Smooth muscle cell (in vitro differentiated cells): ENCODE results near the gene ADGRV1. TPM values are rescaled to one million over a fixed set of nuclear protein-coding genes. Genes with fewer than 3 reads are reported as not detected.

Source experiments
- DNase-seq: peaks from one replicate; lab custom pipeline; 2025; ENCODE audit not compliant: unreplicated experiment; lab: John Stamatoyannopoulos, UW
- H2AFZ ChIP-seq: fragments of 200-600 bp; sonication (generic); 2 replicates; pipeline ENCODE4 v1.6.0; 2016; ENCODE audit warnings: antibody characterized with exemption, low read depth, mild to moderate bottlenecking
- H3F3A ChIP-seq: fragments of 200-600 bp; sonication (generic); 2 replicates; pipeline ENCODE4 v1.6.0; 2017; ENCODE audit warnings: antibody characterized with exemption, low read depth
- H3K27ac ChIP-seq: fragments of 200-600 bp; sonication (generic); 2 replicates; pipeline ENCODE4 v1.5.1; 2016; ENCODE audit warnings: low read depth, mild to moderate bottlenecking
- H3K27me3 ChIP-seq: fragments of 200-600 bp; sonication (generic); 2 replicates; pipeline ENCODE4 v1.6.1; 2016; ENCODE audit warnings: low read depth, mild to moderate bottlenecking
- H3K36me3 ChIP-seq: fragments of 200-600 bp; sonication (generic); 2 replicates; pipeline ENCODE4 v1.5.1; 2016; ENCODE audit warnings: low read depth
- H3K4me1 ChIP-seq: fragments of 200-600 bp; sonication (generic); 2 replicates; pipeline ENCODE4 v1.5.1; 2016; ENCODE audit warnings: low read depth
- H3K4me2 ChIP-seq: fragments of 200-600 bp; sonication (generic); 2 replicates; pipeline ENCODE4 v1.6.0; 2016; ENCODE audit warnings: mild to moderate bottlenecking
- H3K4me3 ChIP-seq: fragments of 200-600 bp; sonication (generic); 2 replicates; pipeline ENCODE4 v1.5.1; 2016; ENCODE audit warnings: mild to moderate bottlenecking
- H3K79me2 ChIP-seq: fragments of 200-600 bp; sonication (generic); 2 replicates; pipeline ENCODE4 v1.6.0; 2016; ENCODE audit warnings: low read depth, mild to moderate bottlenecking
- H3K9ac ChIP-seq: fragments of 200-600 bp; sonication (generic); 2 replicates; pipeline ENCODE4 v1.6.0; 2016; ENCODE audit warnings: low read depth
- H3K9me3 ChIP-seq: fragments of 200-600 bp; sonication (generic); replicated peaks from 2 replicates; pipeline ENCODE4 v1.5.1; 2016; ENCODE audit warnings: low read depth
- H4K20me1 ChIP-seq: fragments of 200-600 bp; sonication (generic); 2 replicates; pipeline ENCODE4 v1.6.0; 2016; ENCODE audit warnings: low read depth
- CTCF ChIP-seq: fragments of 200-600 bp; sonication (generic); IDR thresholded peaks from 2 replicates; pipeline ENCODE4 v1.5.1; 2017; ENCODE audit warnings: borderline replicate concordance, mild to moderate bottlenecking, antibody characterized with exemption; ENCODE audit not compliant: insufficient read depth, poor library complexity, severe bottlenecking
- WGBS: methylation state at CpG from one replicate; pipeline ENCODE4 v1.1.7; 2016; ENCODE audit warnings: low lambda C conversion rate; 5-methylcytosine and 5-hydroxymethylcytosine counted together
- polyA plus RNA-seq: library from polyadenylated mRNA; unstranded; fragments of >200 nt; fragmentation: Nextera tagmentation; extraction: Ambion mirVana; gene quantifications from 2 replicates; pipeline ENCODE4 v1.2.1, GENCODE V29; 2016
- total RNA-seq: library from RNA; depleted of rRNA; stranded (reverse); fragments of >200 nt; gene quantifications from 2 replicates; pipeline ENCODE4 v1.2.3, GENCODE V29; 2014

Gene ADGRV1
- total and polyA plus RNA-seq, 2 experiments from 2014 or later = 16.8 to 17.7 TPM

GRCh38 chr5:91146230-91146629, 587.6 kb downstream of the ADGRV1 start:
- Histone ChIP-seq H2AFZ (peak overlapping the region; percentile 30), H3K36me3 (no peaks in the 10 kb centered on the region), H4K20me1 (no peaks in the 10 kb centered on the region), H3K27me3 (no peaks in the 10 kb centered on the region), H3K9ac (no peak overlapping the region), H3K79me2 (no peaks in the 10 kb centered on the region), H3F3A (no peaks in the 10 kb centered on the region), H3K27ac (peak overlapping the region; percentile 16), H3K4me3 (no peak overlapping the region), H3K9me3 (no peaks in the 10 kb centered on the region), H3K4me2 (peak overlapping the region; percentile 28), H3K4me1 (peaks cover 15% of the 10 kb centered on the region)
- 23% methylated on average over 4 of the region's 4 CpGs for WGBS
- no peak for TF ChIP-seq CTCF
- DNase-seq = no peak

- Histone ChIP-seq H3K27me3 (no peaks in the 10 kb centered on the region), H3K27ac (no peak overlapping the region), H3F3A (no peaks in the 10 kb centered on the region), H3K4me3 (no peak overlapping the region), H2AFZ (no peak overlapping the region), H3K4me1 (peaks cover 10% of the 10 kb centered on the region), H3K9me3 (no peaks in the 10 kb centered on the region), H3K9ac (no peak overlapping the region), H3K36me3 (no peaks in the 10 kb centered on the region), H3K4me2 (peak overlapping the region; percentile 28), H4K20me1 (no peaks in the 10 kb centered on the region), H3K79me2 (no peaks in the 10 kb centered on the region)
- no peak for TF ChIP-seq CTCF
- WGBS = 92% methylated on average over 4 of the region's 4 CpGs
- DNase-seq = no peak
These were observed 588.5 kb downstream of the ADGRV1 start for GRCh38 chr5:91146905-91147600.

- Histone ChIP-seq H3K4me1 (peaks cover 10% of the 10 kb centered on the region), H3K27me3 (no peaks in the 10 kb centered on the region), H3K9me3 (no peaks in the 10 kb centered on the region), H3K27ac (no peak overlapping the region), H3K9ac (no peak overlapping the region), H4K20me1 (no peaks in the 10 kb centered on the region), H3K36me3 (no peaks in the 10 kb centered on the region), H3K79me2 (no peaks in the 10 kb centered on the region), H3F3A (no peaks in the 10 kb centered on the region), H2AFZ (no peak overlapping the region), H3K4me2 (no peak overlapping the region), H3K4me3 (no peak overlapping the region)
- DNase-seq = no peak
- WGBS = 90% methylated on average over 1 of the region's 1 CpG
- TF ChIP-seq CTCF = no peak
These were observed 591.6 kb downstream of the ADGRV1 start for GRCh38 chr5:91150234-91150633.

GRCh38 chr5:91150636-91151035, 592.0 kb downstream of the ADGRV1 start:
- TF ChIP-seq CTCF = no peak
- H3K4me1 ChIP-seq = peaks cover 10% of the 10 kb centered on the region
- H4K20me1 ChIP-seq = no peaks in the 10 kb centered on the region
- H3K9me3 ChIP-seq = no peaks in the 10 kb centered on the region
- no peak overlapping the region for H3K9ac ChIP-seq
- H3F3A ChIP-seq = no peaks in the 10 kb centered on the region
- H3K36me3 ChIP-seq = no peaks in the 10 kb centered on the region
- no peak overlapping the region for H3K4me2 ChIP-seq
- DNase-seq = no peak
- H2AFZ ChIP-seq = no peak overlapping the region
- no peaks in the 10 kb centered on the region for H3K79me2 ChIP-seq
- H3K27me3 ChIP-seq = no peaks in the 10 kb centered on the region
- H3K4me3 ChIP-seq = no peak overlapping the region
- no peak overlapping the region for H3K27ac ChIP-seq
